ENCODE measurements around the gene TRIP12. TPM values are rescaled to one million over a fixed set of nuclear protein-coding genes. Genes with fewer than 3 reads are reported as not detected.
"Not testable (repeated sequence)": the region's sequence is repeated elsewhere in the genome, so short reads cannot be mapped to it uniquely, and the experiment has no call there.

TRIP12 gene
- total RNA-seq, 2 donors from 2014 or later: 179 to 202 TPM

GRCh38 chr2:229910147-229910831 lies 11.5 kb downstream of the TRIP12 start:
- Mint-ChIP-seq H3K4me3 (no peak overlapping the region), H3K36me3 (ENCODE audit: low read depth) (peaks cover 3% of the 10 kb centered on the region), H3K27me3 (no peaks in the 10 kb centered on the region), H3K4me1 (peaks cover 34% of the 10 kb centered on the region), H3K27ac (peak overlapping the region; percentile 74)
- peak; percentile 24 for ATAC-seq
- H3K9me3 ChIP-seq (ENCODE audit: control insufficient read depth, low read length, poor library complexity, severe bottlenecking): no peaks in the 10 kb centered on the region
- no peak for DNase-seq

DNA sequence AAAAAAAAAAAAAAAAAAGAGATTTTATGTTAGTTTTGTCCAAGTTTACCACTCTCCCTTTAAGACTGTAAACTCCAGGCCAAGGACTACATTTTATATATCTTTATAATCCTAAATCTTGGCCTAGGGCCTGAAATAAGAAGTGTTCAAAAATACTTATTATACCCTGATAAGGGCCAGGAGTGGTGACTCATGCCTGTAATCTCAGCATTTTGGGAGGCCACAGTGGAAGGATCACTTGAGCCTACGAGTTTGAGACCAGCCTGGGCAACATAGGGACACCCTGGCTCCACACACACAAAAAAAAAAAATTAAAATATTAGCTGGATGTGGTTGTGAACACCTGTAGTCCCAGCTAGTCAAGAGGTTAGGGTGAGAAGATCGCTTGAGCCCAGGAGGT lies 12.7 kb downstream of the TRIP12 start:
- no peaks in the 10 kb centered on the region for H3K9me3 ChIP-seq (ENCODE audit: control insufficient read depth, low read length, poor library complexity, severe bottlenecking)
- Mint-ChIP-seq H3K27me3 (no peaks in the 10 kb centered on the region), H3K27ac (no peak overlapping the region), H3K4me3 (no peak overlapping the region), H3K36me3 (ENCODE audit: low read depth) (peaks cover 3% of the 10 kb centered on the region), H3K4me1 (peaks cover 30% of the 10 kb centered on the region)
- ATAC-seq: no peak
- no peak for DNase-seq

- Mint-ChIP-seq H3K27ac (no peak overlapping the region), H3K27me3 (no peaks in the 10 kb centered on the region), H3K36me3 (ENCODE audit: low read depth) (peaks cover 4% of the 10 kb centered on the region), H3K4me1 (peaks cover 28% of the 10 kb centered on the region), H3K4me3 (no peak overlapping the region)
- ATAC-seq (no peak), DNase-seq (no peak)
- H3K9me3 ChIP-seq (ENCODE audit: control insufficient read depth, low read length, poor library complexity, severe bottlenecking): no peaks in the 10 kb centered on the region
Observed at GRCh38 chr2:229905601-229906000, 16.2 kb downstream of the TRIP12 start.

DNA sequence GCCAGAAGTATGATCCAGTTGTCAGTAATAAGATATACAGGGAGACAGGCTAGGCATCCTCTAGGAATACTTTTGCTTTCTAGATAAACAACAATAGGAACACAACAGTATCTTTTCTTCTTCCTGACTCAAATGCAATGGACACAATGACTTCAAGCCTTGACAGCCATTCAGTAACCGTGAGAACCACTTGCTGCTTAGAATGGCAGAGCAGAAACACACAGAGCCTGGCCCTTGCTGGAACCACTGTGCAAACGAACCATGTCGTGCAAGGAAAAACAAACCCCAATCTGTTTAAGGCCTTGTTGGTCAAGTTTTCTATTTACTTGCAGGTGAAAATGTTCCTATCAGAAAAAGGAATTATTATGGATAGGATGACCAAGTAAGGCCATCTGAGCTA lies 18.8 kb downstream of the TRIP12 start:
- Mint-ChIP-seq H3K27me3 (no peaks in the 10 kb centered on the region), H3K36me3 (ENCODE audit: low read depth) (peaks cover 4% of the 10 kb centered on the region), H3K27ac (peak overlapping the region; percentile 48), H3K4me1 (peaks cover 34% of the 10 kb centered on the region), H3K4me3 (no peak overlapping the region)
- H3K9me3 ChIP-seq (ENCODE audit: control insufficient read depth, low read length, poor library complexity, severe bottlenecking): no peaks in the 10 kb centered on the region
- DNase-seq: no peak
- ATAC-seq: no peak

GRCh38 chr2:229901819-229902218 lies 20.0 kb downstream of the TRIP12 start:
- no peaks in the 10 kb centered on the region for H3K27me3 Mint-ChIP-seq
- DNase-seq (no peak), ATAC-seq (no peak)
- H3K4me1 Mint-ChIP-seq: peaks cover 42% of the 10 kb centered on the region
- H3K4me3 Mint-ChIP-seq: no peak overlapping the region
- H3K9me3 ChIP-seq (ENCODE audit: control insufficient read depth, low read length, poor library complexity, severe bottlenecking): no peaks in the 10 kb centered on the region
- H3K36me3 Mint-ChIP-seq (ENCODE audit: low read depth): peaks cover 6% of the 10 kb centered on the region
- peak overlapping the region; percentile 41 for H3K27ac Mint-ChIP-seq

GRCh38 chr2:229900514-229900913 lies 21.3 kb downstream of the TRIP12 start:
- H3K9me3 ChIP-seq (ENCODE audit: control insufficient read depth, low read length, poor library complexity, severe bottlenecking); H3K36me3 Mint-ChIP-seq (ENCODE audit: low read depth); H3K27ac Mint-ChIP-seq; DNase-seq; ATAC-seq; H3K27me3 Mint-ChIP-seq; H3K4me3 Mint-ChIP-seq: not testable (repeated sequence)
- peaks cover 42% of the 10 kb centered on the region for H3K4me1 Mint-ChIP-seq

- H3K27ac Mint-ChIP-seq: no peak overlapping the region
- H3K4me3 Mint-ChIP-seq: no peak overlapping the region
- DNase-seq (no peak), ATAC-seq (no peak)
- no peaks in the 10 kb centered on the region for H3K27me3 Mint-ChIP-seq
- peaks cover 6% of the 10 kb centered on the region for H3K36me3 Mint-ChIP-seq (ENCODE audit: low read depth)
- H3K9me3 ChIP-seq (ENCODE audit: control insufficient read depth, low read length, poor library complexity, severe bottlenecking): no peaks in the 10 kb centered on the region
- peaks cover 43% of the 10 kb centered on the region for H3K4me1 Mint-ChIP-seq
Observed at GRCh38 chr2:229900012-229900411, 21.8 kb downstream of the TRIP12 start.

DNA sequence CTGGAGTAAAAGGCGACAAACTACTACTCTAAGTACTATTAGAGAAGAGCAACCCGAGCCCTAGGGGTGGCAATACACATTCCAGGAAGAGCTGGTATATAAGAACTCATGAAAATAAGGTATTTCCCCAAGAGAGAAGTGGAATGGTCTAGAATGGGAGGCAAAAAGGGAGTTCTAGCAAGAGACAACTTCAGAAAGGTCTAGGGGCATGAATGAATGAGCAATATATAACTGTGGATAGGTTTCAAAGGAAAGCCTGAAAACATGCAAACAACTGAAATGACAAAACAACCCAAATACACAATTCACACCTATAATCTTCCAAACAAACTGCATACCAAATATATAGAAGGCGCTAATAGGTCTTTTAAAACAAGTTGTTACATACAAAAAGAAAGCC lies 22.2 kb downstream of the TRIP12 start:
- Mint-ChIP-seq H3K4me3 (no peak overlapping the region), H3K36me3 (ENCODE audit: low read depth) (peaks cover 6% of the 10 kb centered on the region), H3K27me3 (no peaks in the 10 kb centered on the region), H3K4me1 (peaks cover 43% of the 10 kb centered on the region), H3K27ac (no peak overlapping the region)
- DNase-seq (no peak), ATAC-seq (no peak)
- no peaks in the 10 kb centered on the region for H3K9me3 ChIP-seq (ENCODE audit: control insufficient read depth, low read length, poor library complexity, severe bottlenecking)

GRCh38 chr2:229896857-229897256 lies 25.0 kb downstream of the TRIP12 start:
- peaks cover 44% of the 10 kb centered on the region for H3K4me1 Mint-ChIP-seq

GRCh38 chr2:229889023-229889422 lies 32.8 kb downstream of the TRIP12 start:
- H3K9me3 ChIP-seq (ENCODE audit: control insufficient read depth, low read length, poor library complexity, severe bottlenecking): no peaks in the 10 kb centered on the region
- DNase-seq (no peak), ATAC-seq (no peak)
- H3K27me3 Mint-ChIP-seq: no peaks in the 10 kb centered on the region
- H3K4me3 Mint-ChIP-seq: no peak overlapping the region
- peaks cover 2% of the 10 kb centered on the region for H3K36me3 Mint-ChIP-seq (ENCODE audit: low read depth)
- H3K27ac Mint-ChIP-seq: no peak overlapping the region
- peaks cover 39% of the 10 kb centered on the region for H3K4me1 Mint-ChIP-seq

More at GRCh38 chr2:229896857-229897256, 25.0 kb downstream of the TRIP12 start:
- peak overlapping the region; percentile 79 for H3K27ac Mint-ChIP-seq
- peak overlapping the region; percentile 12 for H3K4me3 Mint-ChIP-seq
- H3K36me3 Mint-ChIP-seq (ENCODE audit: low read depth): peaks cover 4% of the 10 kb centered on the region
- ATAC-seq (peak; percentile 49), DNase-seq (no peak)
- no peaks in the 10 kb centered on the region for H3K27me3 Mint-ChIP-seq
- H3K9me3 ChIP-seq (ENCODE audit: control insufficient read depth, low read length, poor library complexity, severe bottlenecking): no peaks in the 10 kb centered on the region

DNA sequence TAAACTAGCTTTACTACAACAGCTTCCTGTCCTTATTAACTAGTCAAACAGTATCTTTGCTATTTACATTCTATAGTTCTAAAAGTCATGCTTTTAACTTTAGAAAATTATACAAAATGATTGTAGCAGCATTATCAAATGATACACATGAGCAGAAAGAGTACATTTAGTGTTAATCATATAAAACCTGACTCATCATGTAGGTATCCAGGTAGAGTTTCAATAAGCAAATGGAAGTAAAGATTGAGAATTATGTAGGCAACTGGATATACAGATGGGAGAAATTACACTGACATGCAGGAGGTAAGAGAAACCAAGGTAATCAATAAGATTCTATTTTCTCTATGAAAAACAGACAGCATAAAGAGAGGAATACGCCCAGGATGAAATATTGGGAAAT lies 33.8 kb downstream of the TRIP12 start:
- peaks cover 2% of the 10 kb centered on the region for H3K36me3 Mint-ChIP-seq (ENCODE audit: low read depth)
- ATAC-seq: no peak
- H3K27ac Mint-ChIP-seq: no peak overlapping the region
- H3K27me3 Mint-ChIP-seq: no peaks in the 10 kb centered on the region
- H3K4me3 Mint-ChIP-seq: no peak overlapping the region
- no peak for DNase-seq
- H3K4me1 Mint-ChIP-seq: peaks cover 36% of the 10 kb centered on the region
- no peaks in the 10 kb centered on the region for H3K9me3 ChIP-seq (ENCODE audit: control insufficient read depth, low read length, poor library complexity, severe bottlenecking)

GRCh38 chr2:229887441-229887840 lies 34.4 kb downstream of the TRIP12 start:
- Mint-ChIP-seq H3K4me3 (no peak overlapping the region), H3K36me3 (ENCODE audit: low read depth) (peaks cover 2% of the 10 kb centered on the region), H3K27ac (peak overlapping the region; percentile 75), H3K27me3 (no peaks in the 10 kb centered on the region), H3K4me1 (peaks cover 37% of the 10 kb centered on the region)
- DNase-seq: no peak
- no peak for ATAC-seq
- H3K9me3 ChIP-seq (ENCODE audit: control insufficient read depth, low read length, poor library complexity, severe bottlenecking): no peaks in the 10 kb centered on the region

- no peaks in the 10 kb centered on the region for H3K36me3 Mint-ChIP-seq (ENCODE audit: low read depth)
- no peak for ATAC-seq
- peak overlapping the region; percentile 53 for H3K27ac Mint-ChIP-seq
- DNase-seq: no peak
- peaks cover 40% of the 10 kb centered on the region for H3K4me1 Mint-ChIP-seq
- H3K9me3 ChIP-seq (ENCODE audit: control insufficient read depth, low read length, poor library complexity, severe bottlenecking): no peaks in the 10 kb centered on the region
- H3K27me3 Mint-ChIP-seq: no peaks in the 10 kb centered on the region
- no peak overlapping the region for H3K4me3 Mint-ChIP-seq
Observed at GRCh38 chr2:229884775-229885699, 36.8 kb downstream of the TRIP12 start.

Measured in T-helper 17 cell (primary cell).